ENCODE measurements around the gene STK32A.

DNA sequence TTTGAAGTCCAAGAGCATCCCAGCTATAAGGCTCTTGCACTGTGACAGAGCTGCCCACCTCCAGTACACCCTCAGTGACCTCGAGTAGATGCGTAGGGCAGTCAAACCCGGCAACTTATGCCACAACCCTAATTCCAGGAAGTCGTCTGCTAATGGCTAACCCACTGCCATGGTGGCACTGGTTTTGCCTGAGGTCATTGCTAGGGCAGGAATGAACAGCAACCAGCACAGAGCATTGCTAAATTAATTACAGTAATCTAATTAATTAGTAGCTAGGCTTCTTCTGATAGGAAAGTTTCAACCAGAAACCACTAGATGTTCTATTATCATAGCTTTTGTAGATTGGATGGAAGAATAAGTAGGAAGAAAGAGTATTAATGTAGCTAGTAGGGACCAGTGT is 152.3 kb downstream of the STK32A start:
- TF ChIP-seq, protein P1, sequence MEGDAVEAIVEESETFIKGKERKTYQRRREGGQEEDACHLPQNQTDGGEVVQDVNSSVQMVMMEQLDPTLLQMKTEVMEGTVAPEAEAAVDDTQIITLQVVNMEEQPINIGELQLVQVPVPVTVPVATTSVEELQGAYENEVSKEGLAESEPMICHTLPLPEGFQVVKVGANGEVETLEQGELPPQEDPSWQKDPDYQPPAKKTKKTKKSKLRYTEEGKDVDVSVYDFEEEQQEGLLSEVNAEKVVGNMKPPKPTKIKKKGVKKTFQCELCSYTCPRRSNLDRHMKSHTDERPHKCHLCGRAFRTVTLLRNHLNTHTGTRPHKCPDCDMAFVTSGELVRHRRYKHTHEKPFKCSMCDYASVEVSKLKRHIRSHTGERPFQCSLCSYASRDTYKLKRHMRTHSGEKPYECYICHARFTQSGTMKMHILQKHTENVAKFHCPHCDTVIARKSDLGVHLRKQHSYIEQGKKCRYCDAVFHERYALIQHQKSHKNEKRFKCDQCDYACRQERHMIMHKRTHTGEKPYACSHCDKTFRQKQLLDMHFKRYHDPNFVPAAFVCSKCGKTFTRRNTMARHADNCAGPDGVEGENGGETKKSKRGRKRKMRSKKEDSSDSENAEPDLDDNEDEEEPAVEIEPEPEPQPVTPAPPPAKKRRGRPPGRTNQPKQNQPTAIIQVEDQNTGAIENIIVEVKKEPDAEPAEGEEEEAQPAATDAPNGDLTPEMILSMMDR (IDR thresholded peaks at IDR 0.05 in 8 of 11, conservative IDR thresholded peaks at IDR 0.05 in 3 of 11) = no peak
- no peak for TF ChIP-seq POLR2A (IDR thresholded peaks at IDR 0.05)

All from spleen (tissue), 7 donors.